Mesendoderm (in vitro differentiated cells): ENCODE results near the gene ZNF574. TPM values are rescaled to one million over a fixed set of nuclear protein-coding genes. Genes with fewer than 3 reads are reported as not detected.
A peak's percentile ranks its signal among the peaks of the same experiment; 100 is the strongest.

Experiments
- DNase-seq: peaks from one replicate; pipeline ENCODE4 v3.0.0; 2013
- H2AK5ac ChIP-seq: 2 replicates; pipeline ENCODE4 v1.6.1; 2013; ENCODE audit warnings: low read length, inconsistent platforms
- H2BK120ac ChIP-seq: 2 replicates; pipeline ENCODE4 v1.6.1; 2013; ENCODE audit warnings: low read depth, mild to moderate bottlenecking, low read length, moderate library complexity, mixed read lengths
- H2BK15ac ChIP-seq: replicated peaks from 2 replicates; pipeline ENCODE4 v1.6.1; 2013; ENCODE audit warnings: low read depth, mild to moderate bottlenecking, moderate library complexity
- H2BK5ac ChIP-seq: 2 replicates; pipeline ENCODE4 v1.6.1; 2013; ENCODE audit warnings: low read length, inconsistent platforms
- H3K18ac ChIP-seq: 2 replicates; pipeline ENCODE4 v1.6.1; 2013; ENCODE audit warnings: mild to moderate bottlenecking, low read length, mixed read lengths
- H3K23ac ChIP-seq: one replicate; pipeline ENCODE4 v1.6.1; 2013; ENCODE audit warnings: low read length
- H3K27ac ChIP-seq: 2 replicates; pipeline ENCODE4 v1.5.1; 2013; ENCODE audit warnings: low read depth, mild to moderate bottlenecking, inconsistent platforms, low read length, moderate library complexity
- H3K27me3 ChIP-seq: 2 replicates; pipeline ENCODE4 v1.6.1; 2013; ENCODE audit warnings: low read length, control low read depth, mild to moderate bottlenecking, inconsistent platforms; ENCODE audit not compliant: insufficient read depth, poor library complexity
- H3K36me3 ChIP-seq: 2 replicates; pipeline ENCODE4 v1.6.1; 2013; ENCODE audit warnings: low read length, inconsistent platforms; ENCODE audit not compliant: control insufficient read depth, insufficient read depth
- H3K4ac ChIP-seq: one replicate; pipeline ENCODE4 v1.6.1; 2013; ENCODE audit warnings: low read depth, mild to moderate bottlenecking, low read length, moderate library complexity
- H3K4me1 ChIP-seq: 2 replicates; pipeline ENCODE4 v1.6.1; 2013; ENCODE audit warnings: low read depth, low read length, inconsistent platforms; ENCODE audit not compliant: control insufficient read depth
- H3K4me2 ChIP-seq: 2 replicates; pipeline ENCODE4 v1.6.1; 2013; ENCODE audit warnings: low read length
- H3K4me3 ChIP-seq: 2 replicates; pipeline ENCODE4 v1.5.1; 2013; ENCODE audit warnings: mild to moderate bottlenecking, low read length
- H3K56ac ChIP-seq: one replicate; pipeline ENCODE4 v1.6.1; 2013; ENCODE audit warnings: low read length
- H3K79me1 ChIP-seq: 2 replicates; pipeline ENCODE4 v1.6.1; 2013; ENCODE audit warnings: low read length, inconsistent platforms
- H3K79me2 ChIP-seq: 2 replicates; pipeline ENCODE4 v1.6.1; 2013; ENCODE audit warnings: mild to moderate bottlenecking, low read length; ENCODE audit not compliant: control insufficient read depth, insufficient read depth
- H3K9ac ChIP-seq: 2 replicates; pipeline ENCODE4 v1.6.1; 2013; ENCODE audit warnings: low read length, inconsistent platforms
- H4K5ac ChIP-seq: one replicate; pipeline ENCODE4 v1.6.1; 2013; ENCODE audit warnings: low read length
- H4K8ac ChIP-seq: one replicate; pipeline ENCODE4 v1.6.1; 2013; ENCODE audit warnings: low read depth, mild to moderate bottlenecking, control low read depth, low read length, moderate library complexity
- WGBS: extraction: QIAGEN DNeasy Blood & Tissue Kit; methylation state at CpG from one replicate; pipeline ENCODE4 v1.1.7; 2013; ENCODE audit warnings: low lambda C conversion rate, missing lambda C conversion rate; ENCODE audit not compliant: insufficient coverage; ENCODE audit errors: extremely low coverage; 5-methylcytosine and 5-hydroxymethylcytosine counted together
- polyA plus RNA-seq, 2 experiments: library from polyadenylated mRNA; stranded (reverse); fragments of 200-250 nt; gene quantifications; one replicate each; pipeline ENCODE4 v1.2.3, GENCODE V29; 2013

ZNF574 gene, protein sequence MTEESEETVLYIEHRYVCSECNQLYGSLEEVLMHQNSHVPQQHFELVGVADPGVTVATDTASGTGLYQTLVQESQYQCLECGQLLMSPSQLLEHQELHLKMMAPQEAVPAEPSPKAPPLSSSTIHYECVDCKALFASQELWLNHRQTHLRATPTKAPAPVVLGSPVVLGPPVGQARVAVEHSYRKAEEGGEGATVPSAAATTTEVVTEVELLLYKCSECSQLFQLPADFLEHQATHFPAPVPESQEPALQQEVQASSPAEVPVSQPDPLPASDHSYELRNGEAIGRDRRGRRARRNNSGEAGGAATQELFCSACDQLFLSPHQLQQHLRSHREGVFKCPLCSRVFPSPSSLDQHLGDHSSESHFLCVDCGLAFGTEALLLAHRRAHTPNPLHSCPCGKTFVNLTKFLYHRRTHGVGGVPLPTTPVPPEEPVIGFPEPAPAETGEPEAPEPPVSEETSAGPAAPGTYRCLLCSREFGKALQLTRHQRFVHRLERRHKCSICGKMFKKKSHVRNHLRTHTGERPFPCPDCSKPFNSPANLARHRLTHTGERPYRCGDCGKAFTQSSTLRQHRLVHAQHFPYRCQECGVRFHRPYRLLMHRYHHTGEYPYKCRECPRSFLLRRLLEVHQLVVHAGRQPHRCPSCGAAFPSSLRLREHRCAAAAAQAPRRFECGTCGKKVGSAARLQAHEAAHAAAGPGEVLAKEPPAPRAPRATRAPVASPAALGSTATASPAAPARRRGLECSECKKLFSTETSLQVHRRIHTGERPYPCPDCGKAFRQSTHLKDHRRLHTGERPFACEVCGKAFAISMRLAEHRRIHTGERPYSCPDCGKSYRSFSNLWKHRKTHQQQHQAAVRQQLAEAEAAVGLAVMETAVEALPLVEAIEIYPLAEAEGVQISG
- 14.4 TPM for polyA plus RNA-seq (2013, experiment 1 of 2)
- 14.1 TPM for polyA plus RNA-seq (2013, experiment 2 of 2)

DNA sequence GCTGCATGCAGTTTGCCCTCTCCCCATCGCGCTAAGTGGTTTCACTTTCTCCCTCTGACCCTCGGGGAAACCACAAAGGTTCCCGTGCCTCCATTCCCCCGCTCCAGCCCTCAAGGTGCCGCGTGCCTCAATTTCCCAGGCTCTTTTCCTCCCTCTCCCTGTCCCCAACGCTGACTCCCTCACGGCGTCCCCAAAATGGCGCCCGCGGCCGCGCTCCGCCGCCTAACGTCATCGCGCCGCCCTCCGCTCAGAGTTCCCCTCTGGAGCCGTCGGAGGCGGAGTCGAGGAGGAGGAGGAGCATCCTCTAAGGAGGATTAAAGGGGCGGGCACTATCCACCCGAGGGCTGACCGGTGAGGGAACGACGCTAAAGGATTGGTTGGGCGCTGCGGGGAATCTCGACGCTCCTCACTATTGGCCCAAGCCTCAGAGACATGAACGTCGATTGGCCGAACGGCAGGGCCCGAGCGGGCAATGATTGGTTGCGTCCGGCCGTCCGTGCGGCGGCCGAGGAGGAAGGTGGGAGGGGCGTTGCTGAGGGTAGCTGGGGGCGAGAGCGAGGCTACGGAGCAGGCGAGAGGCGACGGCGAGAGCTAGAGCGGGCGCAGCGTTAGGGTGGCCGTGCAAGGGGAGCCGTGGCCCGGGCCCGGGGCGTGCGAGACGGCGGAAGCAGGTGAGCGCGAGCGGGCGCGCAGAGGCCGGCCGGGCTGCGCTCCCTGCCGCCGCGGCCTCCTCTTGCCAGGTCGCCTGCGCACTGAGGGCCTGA is at the start of gene ZNF574:
Gene ZNF574 (plus strand): TSS at position 551 of the 764 bp plus-strand sequence. CDS start 2,441 bp downstream, outside the sequence.
- peak within 1 kb of the TSS; percentile 99 for H3K56ac ChIP-seq
- DNase-seq = peak; percentile 100
- peak within 1 kb of the TSS; percentile 99 for H3K23ac ChIP-seq

GRCh38 chr19:42028304-42029216 is 47.4 kb upstream of the ZNF574 start:
- no CpG with 5 or more reads among the region's 8 CpGs for WGBS

More for the DNA sequence above, at the start of gene ZNF574:
- Histone ChIP-seq H2BK5ac (peak within 1 kb of the TSS; percentile 94), H3K4me3 (peak within 1 kb of the TSS; percentile 94), H3K4me1 (peaks cover 4% of the 10 kb centered on the region), H3K18ac (peak within 1 kb of the TSS; percentile 94), H2AK5ac (peak within 1 kb of the TSS; percentile 97), H3K79me1 (peaks cover 15% of the 10 kb centered on the region), H3K27me3 (no peaks in the 10 kb centered on the region), H3K9ac (peak within 1 kb of the TSS; percentile 100), H3K4ac (peak within 1 kb of the TSS; percentile 89), H3K79me2 (peaks cover 39% of the 10 kb centered on the region), H3K27ac (peak within 1 kb of the TSS; percentile 85), H3K4me2 (peak within 1 kb of the TSS; percentile 99), H3K36me3 (peaks cover 14% of the 10 kb centered on the region), H4K5ac (peak within 1 kb of the TSS; percentile 100), H2BK15ac (no peak within 1 kb of the TSS), H2BK120ac (peak within 1 kb of the TSS; percentile 77), H4K8ac (peak within 1 kb of the TSS; percentile 95)
- WGBS = no CpG with 5 or more reads among the region's 80 CpGs

DNA sequence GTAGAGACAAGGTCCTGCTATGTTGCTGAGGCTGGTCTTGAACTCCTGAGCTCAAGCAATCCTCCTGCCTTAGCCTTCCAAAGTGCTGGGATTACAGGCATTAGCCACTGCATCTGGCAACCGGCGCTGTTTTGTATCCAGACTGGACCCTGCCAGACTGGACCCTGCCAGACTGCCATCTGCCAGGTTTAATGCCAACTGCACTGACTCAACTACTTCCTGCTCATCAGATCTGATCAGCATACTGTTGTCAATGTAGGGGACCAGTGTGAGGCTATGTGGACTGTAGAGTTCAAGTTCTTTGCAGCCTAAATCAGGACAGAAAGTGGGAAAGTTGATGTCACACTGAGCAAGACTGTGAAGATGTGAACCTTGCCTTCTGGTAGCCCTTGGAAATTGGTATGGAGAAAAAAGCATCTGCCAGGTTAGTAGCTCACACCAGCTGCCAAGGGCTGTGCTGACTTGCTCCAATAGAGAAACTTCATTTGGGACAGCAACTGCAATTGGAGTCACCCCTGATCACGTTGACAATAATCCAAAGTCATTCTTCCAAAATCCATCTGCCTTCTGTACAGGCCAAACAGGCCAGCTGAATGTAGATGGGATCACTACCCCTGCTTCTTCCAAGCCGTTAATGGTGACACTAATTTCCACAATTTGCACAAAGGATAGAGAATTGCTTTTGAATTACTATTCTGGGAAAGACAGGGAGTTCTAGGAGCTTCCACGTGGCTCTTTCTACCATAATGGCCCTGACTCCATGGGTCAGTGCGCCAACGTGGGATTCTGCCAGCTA is 45.1 kb upstream of the ZNF574 start:
- no CpG with 5 or more reads among the region's 7 CpGs for WGBS

More at GRCh38 chr19:42028304-42029216, 47.4 kb upstream of the ZNF574 start:
- Histone ChIP-seq H3K18ac (no peak overlapping the region), H3K4ac (no peak overlapping the region), H3K79me2 (no peaks in the 10 kb centered on the region), H3K9ac (peak overlapping the region; percentile 39), H4K8ac (no peak overlapping the region), H2BK5ac (no peak overlapping the region), H2BK15ac (no peak overlapping the region), H4K5ac (no peak overlapping the region), H3K56ac (peak overlapping the region; percentile 11), H3K79me1 (no peaks in the 10 kb centered on the region), H3K4me2 (no peak overlapping the region), H2BK120ac (no peak overlapping the region), H3K36me3 (no peaks in the 10 kb centered on the region), H3K4me1 (no peaks in the 10 kb centered on the region), H3K27me3 (no peaks in the 10 kb centered on the region), H2AK5ac (no peak overlapping the region), H3K23ac (no peak overlapping the region), H3K27ac (no peak overlapping the region), H3K4me3 (no peak overlapping the region)
- peak; percentile 80 for DNase-seq

DNA sequence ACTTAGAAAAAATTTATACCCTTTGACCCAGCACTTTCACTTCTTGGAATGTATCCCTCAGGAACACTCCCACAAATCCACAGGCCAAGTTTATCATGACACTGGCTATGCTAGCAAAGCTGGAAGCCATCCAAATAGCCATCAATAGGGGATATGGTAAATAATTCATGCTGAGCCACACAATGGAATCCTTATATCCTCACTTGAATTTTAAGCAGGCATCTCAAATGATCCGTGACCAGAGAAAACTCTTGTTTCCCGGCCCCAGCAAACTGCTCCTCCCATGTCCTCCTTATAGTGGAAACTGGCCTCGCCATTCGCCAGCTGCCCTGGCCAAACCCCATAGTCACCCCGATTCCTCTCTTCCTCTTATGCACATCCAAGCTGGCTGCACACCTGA is 43.5 kb upstream of the ZNF574 start:
- H2BK15ac ChIP-seq = no peak overlapping the region
- H3K4me2 ChIP-seq = no peak overlapping the region
- H3K9ac ChIP-seq = no peak overlapping the region
- H4K8ac ChIP-seq = no peak overlapping the region
- no peak overlapping the region for H2AK5ac ChIP-seq
- no CpG with 5 or more reads among the region's 5 CpGs for WGBS
- no peak overlapping the region for H4K5ac ChIP-seq
- no peak overlapping the region for H2BK5ac ChIP-seq
- H3K4me3 ChIP-seq = no peak overlapping the region
- H3K18ac ChIP-seq = no peak overlapping the region
- H3K36me3 ChIP-seq = no peaks in the 10 kb centered on the region
- H3K79me1 ChIP-seq = no peaks in the 10 kb centered on the region
- H3K56ac ChIP-seq = no peak overlapping the region
- H3K4ac ChIP-seq = no peak overlapping the region
- no peak overlapping the region for H3K23ac ChIP-seq
- H2BK120ac ChIP-seq = no peak overlapping the region
- H3K27ac ChIP-seq = no peak overlapping the region
- no peaks in the 10 kb centered on the region for H3K79me2 ChIP-seq
- no peaks in the 10 kb centered on the region for H3K27me3 ChIP-seq
- DNase-seq = peak; percentile 18
- no peaks in the 10 kb centered on the region for H3K4me1 ChIP-seq

More for the DNA sequence above, 45.1 kb upstream of the ZNF574 start:
- Histone ChIP-seq H3K79me2 (no peaks in the 10 kb centered on the region), H3K4me2 (no peak overlapping the region), H2BK15ac (no peak overlapping the region), H2BK5ac (no peak overlapping the region), H3K36me3 (no peaks in the 10 kb centered on the region), H3K27ac (no peak overlapping the region), H2BK120ac (no peak overlapping the region), H3K79me1 (no peaks in the 10 kb centered on the region), H4K8ac (no peak overlapping the region), H3K9ac (no peak overlapping the region), H3K4ac (no peak overlapping the region), H3K27me3 (no peaks in the 10 kb centered on the region), H2AK5ac (no peak overlapping the region), H3K56ac (no peak overlapping the region), H3K4me1 (no peaks in the 10 kb centered on the region), H3K23ac (no peak overlapping the region), H3K4me3 (no peak overlapping the region), H3K18ac (no peak overlapping the region), H4K5ac (no peak overlapping the region)
- no peak for DNase-seq
